H1 (cell line): ENCODE measurements around the gene RASGRP3. TPM values are rescaled to one million over a fixed set of nuclear protein-coding genes. Genes with fewer than 3 reads are reported as not detected.

Experiments used
- E2F6 ChIP-seq: IDR thresholded peaks from 2 replicates; pipeline ENCODE4 v1.6.1; 2012; ENCODE audit warnings: inconsistent platforms
- polyA plus RNA-seq, 7 experiments: library from polyadenylated mRNA; depleted of rRNA in 3 of 7; stranded (reverse) in 5 of 7; unstranded in 2 of 7; fragments of >200 nt in 5 of 7; fragments of 200-250 nt in 2 of 7; gene quantifications; 1 replicate in 5 of 7; 2 replicates in 1 of 7; 4 replicates in 1 of 7; pipeline versions ENCODE4 v1.2.1 to v1.2.3, GENCODE V29; 2011 to 2013; ENCODE audit warnings: missing spikeins in 2 of 7, mixed read lengths in 2 of 7
- total RNA-seq: library from RNA; stranded (reverse); fragmentation: NEBNext Ultra II Directional; extraction: Animal tissue kit (Norgen Biotek cat#: 25700); gene quantifications from 2 replicates; pipeline ENCODE4 v1.2.1, GENCODE V29; 2021

The RASGRP3 gene
- total and polyA plus RNA-seq, 2 of the 8 experiments (the other 6 are each of a cell fraction or from before 2014, with no cell fraction given) = 0.06 TPM; not detected in 1

GRCh38 chr2:33532966-33533365, 56.5 kb downstream of the RASGRP3 start (continued):
- TF ChIP-seq E2F6 = no peak
